Endothelial cell of hepatic sinusoid (primary cell): Measurements from ENCODE around the gene KRT16.
"Not testable (repeated sequence)": the region's sequence is repeated elsewhere in the genome, so short reads cannot be mapped to it uniquely, and the experiment has no call there.

Experiments
- in situ Hi-C: cut with HindIII; loops from 2 replicates; pipeline ENCODE4 v1.10.0; 2017; ENCODE audit warnings: low sequenced_read_pairs

Gene KRT16

DNA sequence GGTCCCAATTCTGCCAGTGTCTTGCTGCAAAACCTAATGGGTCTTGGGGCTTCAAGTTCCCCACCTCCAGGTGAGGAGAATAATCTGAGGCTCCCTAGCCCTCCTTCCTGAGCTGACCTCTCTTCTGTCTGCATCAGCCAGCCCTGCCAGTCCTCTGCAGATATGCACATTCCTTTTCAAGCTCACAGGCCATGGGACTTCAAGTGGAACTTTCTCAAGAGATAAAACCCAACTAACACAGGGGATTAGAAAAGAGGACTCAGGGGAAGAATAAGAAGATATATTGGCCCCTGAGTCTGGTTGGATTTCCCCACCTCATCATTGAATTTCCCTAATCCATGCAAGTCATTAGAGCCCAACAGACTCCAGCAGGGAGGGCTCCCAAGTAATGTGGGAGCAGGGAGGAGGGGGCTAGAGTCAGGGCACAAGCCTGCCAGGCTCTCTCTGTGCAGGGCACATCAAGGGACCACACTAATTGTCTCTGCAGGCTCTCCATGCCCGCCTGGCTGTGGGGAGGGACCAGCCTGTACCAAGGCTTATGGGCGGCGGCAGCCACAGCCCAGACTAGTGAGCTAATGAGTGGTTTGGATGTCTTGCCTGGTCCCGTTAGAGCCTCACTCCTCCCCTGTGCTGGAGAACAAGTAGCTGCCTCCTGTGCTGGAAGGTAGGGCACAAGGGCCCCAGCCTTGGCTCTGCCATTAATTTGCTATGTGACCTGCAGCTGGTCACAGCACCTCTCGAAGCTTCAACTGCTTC is 27.1 kb downstream of the KRT16 start:
- in situ Hi-C loops: no loop called here

- in situ Hi-C loops: not testable (repeated sequence)
Measured at GRCh38 chr17:41584331-41584927, 28.1 kb downstream of the KRT16 start.

GRCh38 chr17:41583137-41584127 is 29.1 kb downstream of the KRT16 start:
- in situ Hi-C loops: no loop called here

- in situ Hi-C loops: not testable (repeated sequence)
Measured at GRCh38 chr17:41582061-41582968, 30.3 kb downstream of the KRT16 start.

- in situ Hi-C loops: no loop called here
Measured at GRCh38 chr17:41581366-41582060, 31.1 kb downstream of the KRT16 start.

DNA sequence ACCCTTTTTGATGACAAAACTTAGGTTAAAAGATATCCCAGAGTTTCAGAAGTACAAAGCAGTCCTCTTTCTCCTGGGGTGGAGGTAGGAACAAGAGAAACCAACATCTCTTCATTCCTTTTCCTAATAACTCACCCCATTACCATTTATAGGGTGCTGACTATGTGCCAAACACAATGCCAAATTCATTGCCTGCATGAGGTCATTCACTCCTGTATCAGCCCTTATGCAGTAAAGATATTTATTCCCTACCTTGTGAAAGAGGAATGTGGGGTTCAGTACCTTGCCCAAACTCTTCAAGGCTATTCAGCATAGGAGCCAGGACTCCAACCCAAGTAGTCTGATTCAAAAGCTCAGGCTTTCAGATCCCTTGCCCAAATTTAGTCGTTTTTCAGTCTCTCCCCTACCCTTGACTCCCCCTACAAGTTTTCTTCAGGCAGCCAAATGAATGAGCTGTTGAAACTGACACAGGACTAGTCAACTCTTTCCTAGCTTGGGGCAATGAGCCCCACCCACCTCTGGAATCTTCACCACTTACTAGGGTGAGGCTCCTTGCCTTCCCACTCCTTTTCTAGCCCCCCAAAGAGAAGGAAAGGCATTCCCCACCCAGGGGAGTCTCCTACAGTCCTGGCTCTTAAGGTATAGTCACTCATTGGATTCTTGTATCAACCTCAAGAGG is 31.7 kb downstream of the KRT16 start:
- in situ Hi-C loops: no loop called here

- in situ Hi-C loops: no loop called here
Measured at GRCh38 chr17:41580244-41580575, 32.4 kb downstream of the KRT16 start.

DNA sequence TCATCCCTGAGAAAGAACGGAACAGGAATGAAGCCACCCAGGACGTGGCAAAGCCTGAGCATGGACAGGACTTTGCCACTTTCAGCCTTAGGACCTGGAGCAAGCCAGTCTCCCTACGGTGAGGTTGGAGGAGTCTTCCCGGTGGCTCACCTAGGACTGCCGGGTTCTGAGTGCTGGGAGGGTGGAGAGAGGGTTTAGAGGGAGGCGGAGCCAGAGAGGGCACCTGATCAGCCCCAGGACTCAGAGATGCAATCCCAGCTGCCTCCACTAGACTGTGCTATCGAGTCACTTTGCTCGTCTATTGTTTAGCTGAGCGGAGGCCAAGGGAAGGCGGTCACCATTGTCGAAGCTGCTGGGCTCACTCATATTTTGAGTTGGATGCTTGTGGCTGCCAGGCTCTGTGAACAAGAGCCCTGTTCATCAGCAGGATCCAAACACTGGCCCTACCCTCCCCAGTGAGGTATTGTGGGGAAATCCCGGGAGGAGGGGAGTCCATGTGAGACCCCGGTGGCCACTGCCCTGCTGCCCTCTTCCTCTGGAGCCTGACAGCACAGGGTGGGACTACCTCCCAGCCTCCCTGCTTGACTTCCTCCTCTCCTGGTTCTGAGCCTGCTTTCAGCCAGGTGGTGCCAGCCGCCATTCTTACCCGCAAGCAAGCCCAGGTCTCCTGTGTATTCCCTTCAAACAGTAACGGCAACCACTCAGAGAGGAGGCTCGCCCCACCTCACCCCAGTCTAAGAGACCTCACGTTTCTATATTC is 32.9 kb downstream of the KRT16 start:
- in situ Hi-C loops: no loop called here

DNA sequence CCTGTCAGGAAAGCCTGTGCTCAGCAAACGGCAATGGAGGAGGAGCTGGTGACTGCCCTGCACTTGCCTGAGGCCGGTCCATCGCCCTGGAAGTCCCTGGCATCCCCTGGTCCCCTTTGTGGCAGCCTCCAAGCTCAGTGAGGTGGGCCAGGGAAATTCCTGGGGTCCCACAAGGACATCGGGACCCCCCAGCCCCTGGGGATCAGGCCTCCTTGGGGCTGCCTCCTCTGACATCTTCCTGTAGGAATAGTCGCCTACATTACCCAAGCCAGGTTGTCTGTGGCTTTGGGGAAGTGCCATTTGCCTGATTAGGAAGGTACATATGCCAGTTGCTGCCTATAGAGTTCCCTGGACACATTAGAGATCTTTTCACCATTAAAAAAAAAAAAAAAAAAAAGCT is 33.6 kb downstream of the KRT16 start:
- in situ Hi-C loops: no loop called here

DNA sequence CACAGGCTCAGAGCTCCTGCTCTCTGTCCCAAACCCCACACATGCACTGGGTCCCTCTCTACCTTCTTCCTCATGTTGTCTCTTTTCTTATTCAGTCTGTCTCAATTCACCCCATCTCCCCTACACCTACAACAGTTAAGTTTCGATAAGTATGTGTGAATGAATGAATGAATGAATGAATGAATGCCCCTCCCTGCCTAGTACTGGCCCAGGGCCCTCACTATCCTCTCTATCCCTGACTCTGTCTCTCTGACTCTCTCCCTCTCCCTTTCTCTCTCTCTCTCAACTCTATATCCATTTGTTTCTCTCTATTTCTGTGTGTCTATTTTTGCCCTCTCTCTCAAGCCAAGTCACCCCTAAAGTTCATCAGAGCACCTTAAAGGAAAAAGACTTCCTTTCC is 34.0 kb downstream of the KRT16 start:
- in situ Hi-C loops: no loop called here

GRCh38 chr17:41576740-41577139 is 35.8 kb downstream of the KRT16 start:
- in situ Hi-C loops: not testable (repeated sequence)

DNA sequence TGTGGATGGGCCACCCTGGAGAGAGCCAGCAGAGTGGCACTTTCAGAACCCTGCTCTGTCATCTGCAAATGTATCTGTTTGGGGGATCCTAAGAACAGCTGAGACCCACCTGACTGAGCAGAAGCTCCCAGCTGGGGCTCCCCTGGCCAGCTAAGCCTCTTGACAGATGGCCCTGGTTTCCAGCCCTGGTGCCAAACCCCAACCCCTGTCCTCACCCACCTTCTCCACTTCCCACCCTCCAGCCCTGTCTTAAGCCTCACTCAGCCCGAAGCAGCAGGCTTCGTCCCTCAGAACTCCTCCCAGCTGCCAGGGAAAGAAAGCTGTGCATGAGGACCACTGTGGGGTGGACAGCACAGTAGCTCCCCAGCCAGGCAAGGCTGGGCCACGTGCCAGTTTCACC is 37.2 kb downstream of the KRT16 start:
- in situ Hi-C loops: no loop called here

- in situ Hi-C loops: no loop called here
Measured at GRCh38 chr17:41571561-41572434, 40.8 kb downstream of the KRT16 start, which contains the start of gene KRT9. Gene KRT9 (minus strand): TSS chr17:41572059. CDS start chr17:41571992, 67 bp downstream.

DNA sequence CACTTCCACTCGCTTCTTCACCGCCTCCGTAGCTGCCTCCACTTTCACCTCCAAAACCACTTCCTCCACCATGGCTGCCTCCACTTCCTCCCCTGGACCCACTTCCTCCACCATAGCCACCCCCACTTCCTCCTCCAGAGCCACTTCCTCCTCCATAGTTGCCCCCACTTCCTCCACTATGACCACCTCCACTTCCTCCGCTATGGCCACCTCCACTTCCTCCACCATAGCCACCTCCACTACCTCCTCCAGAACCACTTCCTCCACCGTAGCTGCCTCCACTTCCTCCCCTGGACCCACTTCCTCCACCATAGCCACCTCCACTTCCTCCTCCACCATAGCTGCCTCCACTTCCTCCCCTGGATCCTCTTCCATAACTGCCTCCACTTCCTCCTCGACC is 45.2 kb downstream of the KRT16 start:
- in situ Hi-C loops: no loop called here

GRCh38 chr17:41565338-41565737 is 47.2 kb downstream of the KRT16 start:
- in situ Hi-C loops: no loop called here

- in situ Hi-C loops: no loop called here
Measured at GRCh38 chr17:41563607-41564170, 48.9 kb downstream of the KRT16 start.

GRCh38 chr17:41561554-41561953 is 51.0 kb downstream of the KRT16 start:
- in situ Hi-C loops: no loop called here
